ENCODE data around the gene HERC2.

Gene HERC2

GRCh38 chr15:28068930-28069329, 253.0 kb downstream of the HERC2 start:
- H3K27me3 ChIP-seq (ENCODE audit: insufficient read depth, insufficient read length) = no peaks in the 10 kb centered on the region
- no peak overlapping the region for H3K4me3 ChIP-seq (ENCODE audit: insufficient read length, low read depth)
- peaks cover 12% of the 10 kb centered on the region; the same call in 1 of the 2 replicates for H3K9me3 ChIP-seq (ENCODE audit: insufficient read depth, low read length)
- no peaks in the 10 kb centered on the region for H3K4me1 ChIP-seq (ENCODE audit: insufficient read depth, insufficient read length)
- no peak overlapping the region for H3K9ac ChIP-seq (ENCODE audit: insufficient read length, low read depth)
- no peak for DNase-seq (ENCODE audit: low read depth, low spot score)
- H3K36me3 ChIP-seq (ENCODE audit: insufficient read depth, insufficient read length, low read length) = no peaks in the 10 kb centered on the region
- TF ChIP-seq YY1 (IDR thresholded peaks at IDR 0.05; ENCODE audit: insufficient read depth, insufficient read length) (no peak), SUZ12 (IDR thresholded peaks at IDR 0.05; ENCODE audit: extremely low read depth, insufficient read depth, insufficient read length) (no peak), ZNF274 (IDR thresholded peaks at IDR 0.05; ENCODE audit: low read depth, low read length) (no peak)

- no peak for DNase-seq (ENCODE audit: low read depth, low spot score)
- H3K36me3 ChIP-seq (ENCODE audit: insufficient read depth, insufficient read length, low read length) = no peaks in the 10 kb centered on the region
- no peaks in the 10 kb centered on the region for H3K4me1 ChIP-seq (ENCODE audit: insufficient read depth, insufficient read length)
- peaks cover 16% of the 10 kb centered on the region; the same call in 1 of the 2 replicates for H3K9me3 ChIP-seq (ENCODE audit: insufficient read depth, low read length)
- TF ChIP-seq YY1 (IDR thresholded peaks at IDR 0.05; ENCODE audit: insufficient read depth, insufficient read length) (no peak), SUZ12 (IDR thresholded peaks at IDR 0.05; ENCODE audit: extremely low read depth, insufficient read depth, insufficient read length) (no peak)
- H3K27me3 ChIP-seq (ENCODE audit: insufficient read depth, insufficient read length) = no peaks in the 10 kb centered on the region
- no peak overlapping the region for H3K4me3 ChIP-seq (ENCODE audit: insufficient read length, low read depth)
- H3K9ac ChIP-seq (ENCODE audit: insufficient read length, low read depth) = no peak overlapping the region
Measured at GRCh38 chr15:28066231-28066630, 255.7 kb downstream of the HERC2 start.
